Cardiac muscle cell (in vitro differentiated cells and primary cell): ENCODE data around the gene MARCO. TPM values are rescaled to one million over a fixed set of nuclear protein-coding genes. Genes with fewer than 3 reads are reported as not detected.

ENCODE experiments used
- DNase-seq, 2 donors: peaks; one replicate each; pipeline versions ENCODE4 v3.0.0 to v3.0.0-alpha.2; 2010 to 2017; ENCODE audit warnings: low read depth in 1 of 2, low spot score in 1 of 2
- H3K27ac ChIP-seq: fragments of 200-600 bp; sonication (generic); 2 replicates; pipeline ENCODE4 v1.5.1; 2016
- H3K27me3 ChIP-seq: fragments of 200-600 bp; sonication (generic); 2 replicates; pipeline ENCODE4 v1.6.0; 2016; ENCODE audit warnings: control low read depth
- H3K36me3 ChIP-seq: fragments of 200-600 bp; sonication (generic); 2 replicates; pipeline ENCODE4 v1.5.1; 2016; ENCODE audit warnings: control low read depth
- H3K4me1 ChIP-seq: fragments of 200-600 bp; sonication (generic); 2 replicates; pipeline ENCODE4 v1.8.1; 2017; ENCODE audit warnings: low read depth, mild to moderate bottlenecking, mixed run types
- H3K4me3 ChIP-seq: fragments of 200-600 bp; sonication (generic); 2 replicates; pipeline ENCODE4 v1.5.1; 2016; ENCODE audit warnings: mild to moderate bottlenecking
- H3K9me3 ChIP-seq: fragments of 200-600 bp; sonication (generic); 2 replicates; pipeline ENCODE4 v1.5.1; 2017; ENCODE audit warnings: low read depth, mild to moderate bottlenecking, control low read depth
- CTCF ChIP-seq: IDR thresholded peaks from 2 replicates; pipeline ENCODE4 v1.5.1; 2012; ENCODE audit warnings: low read depth, mild to moderate bottlenecking, low read length
- polyA plus RNA-seq: library from polyadenylated mRNA; unstranded; fragments of >200 nt; fragmentation: Nextera tagmentation; extraction: Ambion mirVana; gene quantifications from 2 replicates; pipeline ENCODE4 v1.2.1, GENCODE V29; 2016
- total RNA-seq: library from RNA; depleted of rRNA; stranded (reverse); fragments of >200 nt; gene quantifications from 2 replicates; pipeline ENCODE4 v1.2.3, GENCODE V29; 2016

The MARCO gene
- total and polyA plus RNA-seq, 2 experiments from 2014 or later, result not detected

GRCh38 chr2:118973542-118973951 is 31.6 kb downstream of the MARCO start:
- H3K9me3 ChIP-seq, result no peaks in the 10 kb centered on the region
- no peak overlapping the region for H3K4me3 ChIP-seq
- no peaks in the 10 kb centered on the region for H3K36me3 ChIP-seq
- peaks cover 37% of the 10 kb centered on the region for H3K27me3 ChIP-seq
- H3K27ac ChIP-seq, result no peak overlapping the region
- no peaks in the 10 kb centered on the region for H3K4me1 ChIP-seq
- TF ChIP-seq CTCF, result no peak
- peak in 1 of 2 donors; percentile 74 for DNase-seq

- Histone ChIP-seq H3K4me1 (no peaks in the 10 kb centered on the region), H3K36me3 (no peaks in the 10 kb centered on the region), H3K4me3 (no peak overlapping the region), H3K27ac (no peak overlapping the region), H3K27me3 (peaks cover 43% of the 10 kb centered on the region), H3K9me3 (no peaks in the 10 kb centered on the region)
- peak in 1 of 2 donors; percentile 70 for DNase-seq
- TF ChIP-seq CTCF, result no peak
These were observed 32.4 kb downstream of the MARCO start for GRCh38 chr2:118974103-118974993.

GRCh38 chr2:118975133-118975532 is 33.1 kb downstream of the MARCO start:
- Histone ChIP-seq H3K4me1 (no peaks in the 10 kb centered on the region), H3K27me3 (peaks cover 51% of the 10 kb centered on the region), H3K4me3 (no peak overlapping the region), H3K27ac (no peak overlapping the region), H3K36me3 (no peaks in the 10 kb centered on the region), H3K9me3 (no peaks in the 10 kb centered on the region)
- no peak for DNase-seq
- no peak for TF ChIP-seq CTCF

- no peaks in the 10 kb centered on the region for H3K36me3 ChIP-seq
These were observed 36.1 kb downstream of the MARCO start for GRCh38 chr2:118978064-118978463.

GRCh38 chr2:118979152-118979861 is 37.3 kb downstream of the MARCO start:
- Histone ChIP-seq H3K27me3 (peaks cover 47% of the 10 kb centered on the region), H3K27ac (no peak overlapping the region), H3K9me3 (no peaks in the 10 kb centered on the region), H3K4me1 (no peaks in the 10 kb centered on the region), H3K4me3 (no peak overlapping the region), H3K36me3 (no peaks in the 10 kb centered on the region)
- no peak for DNase-seq
- TF ChIP-seq CTCF, result no peak

More at GRCh38 chr2:118978064-118978463, 36.1 kb downstream of the MARCO start:
- Histone ChIP-seq H3K27ac (no peak overlapping the region), H3K4me1 (no peaks in the 10 kb centered on the region), H3K27me3 (peaks cover 56% of the 10 kb centered on the region), H3K4me3 (no peak overlapping the region), H3K9me3 (no peaks in the 10 kb centered on the region)
- DNase-seq, result no peak
- no peak for TF ChIP-seq CTCF
